Measurements from ENCODE around the gene MAPK8IP3.

The MAPK8IP3 gene

GRCh38 chr16:1705688-1706385, at the start of gene MAPK8IP3:
MAPK8IP3 (plus strand) TSS chr16:1706195; CDS start chr16:1706340, 145 bp downstream.
- DNase-seq (ENCODE audit: low spot score): peak; percentile 94

GRCh38 chr16:1656808-1657617, 49.0 kb upstream of the MAPK8IP3 start:
- DNase-seq (ENCODE audit: low spot score): no peak

- DNase-seq (ENCODE audit: low spot score): no peak
These were observed 48.2 kb upstream of the MAPK8IP3 start for GRCh38 chr16:1657841-1658240.

- DNase-seq (ENCODE audit: low spot score): peak; percentile 11
These were observed 47.0 kb upstream of the MAPK8IP3 start for GRCh38 chr16:1659031-1659430.

GRCh38 chr16:1661826-1662225, 44.2 kb upstream of the MAPK8IP3 start:
- no peak for DNase-seq (ENCODE audit: low spot score)

GRCh38 chr16:1662543-1662942, 43.5 kb upstream of the MAPK8IP3 start:
- DNase-seq (ENCODE audit: low spot score): no peak

- DNase-seq (ENCODE audit: low spot score): no peak
These were observed 40.2 kb upstream of the MAPK8IP3 start for GRCh38 chr16:1665829-1666228.

- DNase-seq (ENCODE audit: low spot score): no peak
These were observed 39.7 kb upstream of the MAPK8IP3 start for GRCh38 chr16:1666316-1666715.

- DNase-seq (ENCODE audit: low spot score): no peak
These were observed 38.7 kb upstream of the MAPK8IP3 start for GRCh38 chr16:1667271-1667670.

GRCh38 chr16:1667916-1668315, 38.1 kb upstream of the MAPK8IP3 start:
- DNase-seq (ENCODE audit: low spot score): no peak

GRCh38 chr16:1668612-1669319, 37.2 kb upstream of the MAPK8IP3 start:
- DNase-seq (ENCODE audit: low spot score): no peak

GRCh38 chr16:1669698-1670097, 36.3 kb upstream of the MAPK8IP3 start:
- no peak for DNase-seq (ENCODE audit: low spot score)

GRCh38 chr16:1670371-1670770, 35.6 kb upstream of the MAPK8IP3 start:
- DNase-seq (ENCODE audit: low spot score): no peak

- no peak for DNase-seq (ENCODE audit: low spot score)
These were observed 35.1 kb upstream of the MAPK8IP3 start for GRCh38 chr16:1670866-1671265.

- no peak for DNase-seq (ENCODE audit: low spot score)
These were observed 32.4 kb upstream of the MAPK8IP3 start for GRCh38 chr16:1673424-1674151.

GRCh38 chr16:1674306-1674705, 31.7 kb upstream of the MAPK8IP3 start:
- DNase-seq (ENCODE audit: low spot score): no peak

GRCh38 chr16:1674751-1675664, 31.0 kb upstream of the MAPK8IP3 start:
- no peak for DNase-seq (ENCODE audit: low spot score)

GRCh38 chr16:1676661-1677060, 29.3 kb upstream of the MAPK8IP3 start:
- DNase-seq (ENCODE audit: low spot score): no peak

GRCh38 chr16:1677339-1677738, 28.7 kb upstream of the MAPK8IP3 start:
- no peak for DNase-seq (ENCODE audit: low spot score)

GRCh38 chr16:1677942-1678499, 28.0 kb upstream of the MAPK8IP3 start, which contains the start of gene JPT2:
JPT2 (plus strand) TSS chr16:1678279; CDS start chr16:1678313, 34 bp downstream.
- DNase-seq (ENCODE audit: low spot score): peak; percentile 97

Measured in activated CD4-positive, alpha-beta T cell treated with anti-CD3 and anti-CD28 coated beads, Interleukin-2, Interleukin-4, amounts not matched to agents 100 ng/mL and 50 ng/mL, durations not matched to agents 16 hours and 8 hours (primary cell).